ENCODE data around the gene RYR3.

Gene RYR3

GRCh38 chr15:33533197-33533596 lies 222.4 kb downstream of the RYR3 start:
- Histone ChIP-seq H4K8ac (ENCODE audit: low read depth, low read length) (no peak overlapping the region), H2BK120ac (ENCODE audit: insufficient read depth, low read length, poor library complexity) (no peak overlapping the region), H3K23ac (ENCODE audit: low read length) (no peak overlapping the region), H3K4me2 (ENCODE audit: low read length) (no peak overlapping the region), H3K18ac (ENCODE audit: low read length) (no peak overlapping the region), H3K4me3 (ENCODE audit: low read depth, low read length) (no peak overlapping the region), H2AK5ac (ENCODE audit: low read length) (no peak overlapping the region), H3K27ac (ENCODE audit: low read depth, low read length) (no peak overlapping the region), H4K12ac (ENCODE audit: low read depth, low read length) (no peak overlapping the region), H2BK12ac (ENCODE audit: low read length) (no peak overlapping the region), H2AFZ (ENCODE audit: insufficient read depth, low read length, poor library complexity) (no peak overlapping the region), H3K27me3 (ENCODE audit: insufficient read depth, low read length) (no peaks in the 10 kb centered on the region), H3K14ac (ENCODE audit: low read length) (no peak overlapping the region), H2BK5ac (ENCODE audit: low read depth, low read length, poor library complexity) (no peak overlapping the region), H4K91ac (ENCODE audit: low read depth, low read length) (no peak overlapping the region), H3K79me1 (ENCODE audit: low read length) (no peaks in the 10 kb centered on the region), H3K9me3 (ENCODE audit: insufficient read depth, low read depth, low read length) (no peaks in the 10 kb centered on the region), H3K79me2 (ENCODE audit: control insufficient read depth, insufficient read depth, low read length, poor library complexity) (no peaks in the 10 kb centered on the region), H3K36me3 (ENCODE audit: control insufficient read depth in 1 of 2, insufficient read depth in 2 of 2, low read length in 2 of 2) (no peaks in the 10 kb centered on the region), H3K4me1 (ENCODE audit: control insufficient read depth in 1 of 2, insufficient read depth in 2 of 2, low read length in 2 of 2) (no peaks in the 10 kb centered on the region), H3K9ac (ENCODE audit: low read length) (no peak overlapping the region), H3K4ac (ENCODE audit: low read depth, low read length) (no peak overlapping the region)
- DNase-seq: no peak
- WGBS (ENCODE audit: extremely low coverage, insufficient coverage, insufficient read length): no CpG with 5 or more reads among the region's 4 CpGs

GRCh38 chr15:33534642-33535041 lies 223.9 kb downstream of the RYR3 start:
- Histone ChIP-seq H2BK5ac (ENCODE audit: low read depth, low read length, poor library complexity) (no peak overlapping the region), H3K79me1 (ENCODE audit: low read length) (no peaks in the 10 kb centered on the region), H4K12ac (ENCODE audit: low read depth, low read length) (no peak overlapping the region), H3K27ac (ENCODE audit: low read depth, low read length) (no peak overlapping the region), H3K4me3 (ENCODE audit: low read depth, low read length) (no peak overlapping the region), H2BK12ac (ENCODE audit: low read length) (no peak overlapping the region), H3K36me3 (ENCODE audit: control insufficient read depth in 1 of 2, insufficient read depth in 2 of 2, low read length in 2 of 2) (no peaks in the 10 kb centered on the region), H3K27me3 (ENCODE audit: insufficient read depth, low read length) (no peaks in the 10 kb centered on the region), H2AK5ac (ENCODE audit: low read length) (no peak overlapping the region), H2AFZ (ENCODE audit: insufficient read depth, low read length, poor library complexity) (no peak overlapping the region), H2BK120ac (ENCODE audit: insufficient read depth, low read length, poor library complexity) (no peak overlapping the region), H3K14ac (ENCODE audit: low read length) (no peak overlapping the region), H4K8ac (ENCODE audit: low read depth, low read length) (no peak overlapping the region), H3K79me2 (ENCODE audit: control insufficient read depth, insufficient read depth, low read length, poor library complexity) (no peaks in the 10 kb centered on the region), H3K9me3 (ENCODE audit: insufficient read depth, low read depth, low read length) (no peaks in the 10 kb centered on the region), H4K91ac (ENCODE audit: low read depth, low read length) (no peak overlapping the region), H3K4ac (ENCODE audit: low read depth, low read length) (no peak overlapping the region), H3K9ac (ENCODE audit: low read length) (no peak overlapping the region), H3K18ac (ENCODE audit: low read length) (no peak overlapping the region), H3K4me1 (ENCODE audit: control insufficient read depth in 1 of 2, insufficient read depth in 2 of 2, low read length in 2 of 2) (no peaks in the 10 kb centered on the region), H3K4me2 (ENCODE audit: low read length) (no peak overlapping the region), H3K23ac (ENCODE audit: low read length) (no peak overlapping the region)
- no CpG with 5 or more reads among the region's 4 CpGs for WGBS (ENCODE audit: extremely low coverage, insufficient coverage, insufficient read length)
- DNase-seq: no peak

- Histone ChIP-seq H3K79me1 (ENCODE audit: low read length) (no peaks in the 10 kb centered on the region), H3K4me1 (ENCODE audit: control insufficient read depth in 1 of 2, insufficient read depth in 2 of 2, low read length in 2 of 2) (no peaks in the 10 kb centered on the region), H3K79me2 (ENCODE audit: control insufficient read depth, insufficient read depth, low read length, poor library complexity) (no peaks in the 10 kb centered on the region), H2AK5ac (ENCODE audit: low read length) (no peak overlapping the region), H2BK12ac (ENCODE audit: low read length) (no peak overlapping the region), H4K91ac (ENCODE audit: low read depth, low read length) (no peak overlapping the region), H3K9me3 (ENCODE audit: insufficient read depth, low read depth, low read length) (no peaks in the 10 kb centered on the region), H3K36me3 (ENCODE audit: control insufficient read depth in 1 of 2, insufficient read depth in 2 of 2, low read length in 2 of 2) (no peaks in the 10 kb centered on the region), H3K9ac (ENCODE audit: low read length) (no peak overlapping the region), H3K4me3 (ENCODE audit: low read depth, low read length) (no peak overlapping the region), H3K14ac (ENCODE audit: low read length) (no peak overlapping the region), H2BK5ac (ENCODE audit: low read depth, low read length, poor library complexity) (no peak overlapping the region), H3K23ac (ENCODE audit: low read length) (no peak overlapping the region), H3K18ac (ENCODE audit: low read length) (no peak overlapping the region), H3K4me2 (ENCODE audit: low read length) (no peak overlapping the region), H2BK120ac (ENCODE audit: insufficient read depth, low read length, poor library complexity) (no peak overlapping the region), H2AFZ (ENCODE audit: insufficient read depth, low read length, poor library complexity) (no peak overlapping the region), H3K27me3 (ENCODE audit: insufficient read depth, low read length) (no peaks in the 10 kb centered on the region), H3K27ac (ENCODE audit: low read depth, low read length) (no peak overlapping the region), H3K4ac (ENCODE audit: low read depth, low read length) (no peak overlapping the region), H4K12ac (ENCODE audit: low read depth, low read length) (no peak overlapping the region), H4K8ac (ENCODE audit: low read depth, low read length) (no peak overlapping the region)
- DNase-seq: no peak
- no CpG with 5 or more reads among the region's 3 CpGs for WGBS (ENCODE audit: extremely low coverage, insufficient coverage, insufficient read length)
Observed at GRCh38 chr15:33535135-33535534, 224.4 kb downstream of the RYR3 start.

- 100% methylated on average over 2 of the region's 10 CpGs for WGBS (ENCODE audit: extremely low coverage, insufficient coverage, insufficient read length)
- H3K9ac ChIP-seq (ENCODE audit: low read length): no peak overlapping the region
Observed at GRCh38 chr15:33539825-33540573, 229.2 kb downstream of the RYR3 start.

More at GRCh38 chr15:33539825-33540573, 229.2 kb downstream of the RYR3 start:
- H3K4ac ChIP-seq (ENCODE audit: low read depth, low read length): no peak overlapping the region
- H4K12ac ChIP-seq (ENCODE audit: low read depth, low read length): no peak overlapping the region
- no peaks in the 10 kb centered on the region for H3K4me1 ChIP-seq (ENCODE audit: control insufficient read depth in 1 of 2, insufficient read depth in 2 of 2, low read length in 2 of 2)
- no peak overlapping the region for H3K14ac ChIP-seq (ENCODE audit: low read length)
- H3K36me3 ChIP-seq (ENCODE audit: control insufficient read depth in 1 of 2, insufficient read depth in 2 of 2, low read length in 2 of 2): no peaks in the 10 kb centered on the region
- no peak overlapping the region for H4K8ac ChIP-seq (ENCODE audit: low read depth, low read length)
- H3K9me3 ChIP-seq (ENCODE audit: insufficient read depth, low read depth, low read length): no peaks in the 10 kb centered on the region
- no peak overlapping the region for H2BK120ac ChIP-seq (ENCODE audit: insufficient read depth, low read length, poor library complexity)
- no peak overlapping the region for H2AK5ac ChIP-seq (ENCODE audit: low read length)
- H2AFZ ChIP-seq (ENCODE audit: insufficient read depth, low read length, poor library complexity): no peak overlapping the region
- H3K27me3 ChIP-seq (ENCODE audit: insufficient read depth, low read length): no peaks in the 10 kb centered on the region
- no peak overlapping the region for H3K27ac ChIP-seq (ENCODE audit: low read depth, low read length)
- no peak overlapping the region for H3K4me2 ChIP-seq (ENCODE audit: low read length)
- no peak overlapping the region for H2BK5ac ChIP-seq (ENCODE audit: low read depth, low read length, poor library complexity)
- H3K4me3 ChIP-seq (ENCODE audit: low read depth, low read length): no peak overlapping the region
- H4K91ac ChIP-seq (ENCODE audit: low read depth, low read length): no peak overlapping the region
- no peak overlapping the region for H3K18ac ChIP-seq (ENCODE audit: low read length)
- H3K23ac ChIP-seq (ENCODE audit: low read length): no peak overlapping the region
- H2BK12ac ChIP-seq (ENCODE audit: low read length): no peak overlapping the region
- no peak for DNase-seq
- H3K79me1 ChIP-seq (ENCODE audit: low read length): no peaks in the 10 kb centered on the region
- H3K79me2 ChIP-seq (ENCODE audit: control insufficient read depth, insufficient read depth, low read length, poor library complexity): no peaks in the 10 kb centered on the region
